ENCODE data around the gene NRXN3.

The NRXN3 gene

DNA sequence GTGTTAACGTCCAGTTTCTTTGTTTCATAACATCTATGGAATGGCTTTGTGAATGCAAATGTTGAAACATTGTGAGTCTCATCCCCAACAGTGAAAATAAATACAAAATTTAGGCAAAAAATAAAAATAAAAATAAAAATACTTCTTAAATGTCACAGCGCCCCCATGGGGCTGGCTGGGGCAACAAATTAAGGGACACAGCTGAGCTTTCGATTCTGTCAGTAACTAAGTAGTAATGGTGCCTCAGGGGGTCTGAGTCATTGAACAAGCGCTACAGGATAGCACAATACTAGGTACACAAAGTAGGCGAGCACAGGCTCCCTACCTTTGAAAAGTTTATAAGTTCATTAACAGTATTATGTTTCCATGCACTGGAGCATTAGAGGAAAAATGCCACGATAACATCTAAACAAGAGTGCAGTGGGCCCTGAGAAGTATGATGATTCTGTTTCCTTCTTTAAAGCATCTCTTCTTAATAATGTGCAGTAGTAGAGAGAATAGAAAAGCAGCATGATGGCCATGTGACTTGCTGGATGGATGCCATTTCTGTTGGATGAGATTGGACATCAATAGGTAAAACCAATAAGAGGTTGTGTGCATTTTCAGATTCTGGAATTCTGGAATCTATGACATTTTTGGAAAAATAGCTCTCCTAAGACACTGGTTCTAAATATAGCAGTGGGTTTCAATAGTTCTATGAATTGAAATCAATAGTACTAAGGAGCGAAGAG is 1374.0 kb downstream of the NRXN3 start:
- no peak overlapping the region for H3K4me3 ChIP-seq (ENCODE audit: low read depth, low read length)
- POLR2A ChIA-PET, result interaction anchor here (0.8 to 1.4 kb wide), 2 partner anchors 41 to 361 kb away, joined by 3 to 6 read pairs; no protein-coding TSS in a partner anchor
- CTCF ChIA-PET, result interaction anchor here (0.8 to 3.1 kb wide), 26 partner anchors 8 to 610 kb away, joined by 3 to 29 read pairs (median 4); no protein-coding TSS in a partner anchor
- no peak for DNase-seq (ENCODE audit: low read depth, low spot score)
- TF ChIP-seq CTCF (IDR thresholded peaks at IDR 0.05; ENCODE audit: insufficient read depth, low read length, missing control alignments), result peak; percentile 19

- POLR2A ChIA-PET, result interaction anchor here (0.5 to 1.4 kb wide), 3 partner anchors 40 to 1933 kb away, joined by 3 to 6 read pairs (median 3); no protein-coding TSS in a partner anchor
- peak; percentile 86 for DNase-seq (ENCODE audit: low read depth, low spot score)
- CTCF ChIA-PET, result interaction anchor here (0.7 to 3.1 kb wide), 18 partner anchors 8 to 643 kb away, joined by 3 to 29 read pairs (median 3); no protein-coding TSS in a partner anchor
- no peak overlapping the region for H3K4me3 ChIP-seq (ENCODE audit: low read depth, low read length)
- no peak for TF ChIP-seq CTCF (IDR thresholded peaks at IDR 0.05; ENCODE audit: insufficient read depth, low read length, missing control alignments)
These were observed 1374.5 kb downstream of the NRXN3 start for GRCh38 chr14:79544698-79545070.

- TF ChIP-seq CTCF (IDR thresholded peaks at IDR 0.05; ENCODE audit: insufficient read depth, low read length, missing control alignments), result no peak
- POLR2A ChIA-PET, result no interaction called here
- no peak overlapping the region for H3K4me3 ChIP-seq (ENCODE audit: low read depth, low read length)
- DNase-seq (ENCODE audit: low read depth, low spot score), result no peak
- CTCF ChIA-PET, result no interaction called here
These were observed 1378.7 kb downstream of the NRXN3 start for GRCh38 chr14:79548836-79549235.

DNA sequence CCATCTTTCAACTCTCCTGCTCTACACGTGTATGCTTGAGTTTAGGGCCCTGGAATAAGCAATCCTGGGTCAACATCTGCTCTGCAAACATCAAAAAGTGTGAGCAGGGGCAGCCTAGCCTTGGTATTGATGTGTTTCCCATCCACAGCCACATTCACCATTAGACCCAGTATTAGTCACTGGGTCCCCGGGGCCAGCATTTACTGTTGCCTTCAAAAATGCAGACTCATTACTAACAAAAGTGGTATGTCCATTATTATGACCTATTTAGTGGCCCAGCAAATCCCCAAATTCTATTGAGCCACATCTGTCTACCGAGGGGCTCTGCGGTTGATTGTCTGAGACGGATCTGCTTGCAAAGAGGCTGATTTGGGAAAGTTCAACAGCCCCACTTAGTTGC is 1379.3 kb downstream of the NRXN3 start:
- ChIA-PET POLR2A (no interaction called here), CTCF (no interaction called here)
- no peak for TF ChIP-seq CTCF (IDR thresholded peaks at IDR 0.05; ENCODE audit: insufficient read depth, low read length, missing control alignments)
- H3K4me3 ChIP-seq (ENCODE audit: low read depth, low read length), result no peak overlapping the region
- no peak for DNase-seq (ENCODE audit: low read depth, low spot score)

GRCh38 chr14:79551523-79551922 is 1381.3 kb downstream of the NRXN3 start:
- no peak for TF ChIP-seq CTCF (IDR thresholded peaks at IDR 0.05; ENCODE audit: insufficient read depth, low read length, missing control alignments)
- ChIA-PET POLR2A (no interaction called here), CTCF (interaction anchor here (1.6 kb wide), 1 partner anchor 12 kb away, joined by 3 read pairs; no protein-coding TSS in a partner anchor)
- DNase-seq (ENCODE audit: low read depth, low spot score), result no peak
- H3K4me3 ChIP-seq (ENCODE audit: low read depth, low read length), result no peak overlapping the region

DNA sequence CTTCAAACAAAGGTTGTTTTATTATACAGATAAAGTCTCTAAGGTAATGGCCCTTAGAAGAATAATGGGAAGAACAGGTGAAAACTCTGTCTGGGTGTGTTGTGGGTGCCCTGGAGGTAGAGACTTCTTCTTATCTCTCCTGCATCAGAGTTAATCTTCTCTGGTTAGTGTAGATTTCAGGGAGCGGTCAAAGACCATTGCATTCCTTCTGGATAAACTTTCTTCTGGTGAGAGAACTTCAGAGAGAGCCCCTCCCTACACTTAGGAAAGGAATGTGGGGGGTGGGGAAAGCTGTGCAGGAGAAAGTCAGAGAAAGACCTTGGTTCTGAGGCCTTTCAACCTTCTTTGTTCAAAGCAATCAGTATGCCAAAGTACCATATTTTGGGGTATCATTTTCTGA is 1382.6 kb downstream of the NRXN3 start:
- ChIA-PET CTCF (interaction anchor here (2.8 kb wide), 1 partner anchor 9 kb away, joined by 23 read pairs; no protein-coding TSS in a partner anchor), POLR2A (no interaction called here)
- no peak overlapping the region for H3K4me3 ChIP-seq (ENCODE audit: low read depth, low read length)
- no peak for TF ChIP-seq CTCF (IDR thresholded peaks at IDR 0.05; ENCODE audit: insufficient read depth, low read length, missing control alignments)
- DNase-seq (ENCODE audit: low read depth, low spot score), result no peak
